ENCODE measurements around the gene RPL41.

DNA sequence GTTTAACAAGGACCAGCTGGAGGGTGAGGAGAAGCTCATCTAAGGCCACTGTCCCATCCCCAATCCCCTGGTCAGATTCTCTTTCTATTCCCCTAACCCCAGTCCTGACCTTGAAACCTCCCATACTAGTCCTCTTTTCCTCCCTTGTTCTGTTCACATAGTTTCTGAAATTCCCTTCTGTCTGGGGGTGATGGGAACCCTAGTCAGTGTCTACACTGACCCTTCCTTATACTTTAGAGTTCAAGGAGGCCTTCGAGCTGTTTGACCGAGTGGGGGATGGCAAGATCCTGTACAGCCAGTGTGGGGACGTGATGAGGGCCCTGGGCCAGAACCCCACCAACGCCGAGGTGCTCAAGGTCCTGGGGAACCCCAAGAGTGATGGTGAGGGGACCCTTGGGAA is 38.4 kb downstream of the RPL41 start:
- no peak for TF ChIP-seq POLR2A (IDR thresholded peaks at IDR 0.05)
- TF ChIP-seq, protein P1, sequence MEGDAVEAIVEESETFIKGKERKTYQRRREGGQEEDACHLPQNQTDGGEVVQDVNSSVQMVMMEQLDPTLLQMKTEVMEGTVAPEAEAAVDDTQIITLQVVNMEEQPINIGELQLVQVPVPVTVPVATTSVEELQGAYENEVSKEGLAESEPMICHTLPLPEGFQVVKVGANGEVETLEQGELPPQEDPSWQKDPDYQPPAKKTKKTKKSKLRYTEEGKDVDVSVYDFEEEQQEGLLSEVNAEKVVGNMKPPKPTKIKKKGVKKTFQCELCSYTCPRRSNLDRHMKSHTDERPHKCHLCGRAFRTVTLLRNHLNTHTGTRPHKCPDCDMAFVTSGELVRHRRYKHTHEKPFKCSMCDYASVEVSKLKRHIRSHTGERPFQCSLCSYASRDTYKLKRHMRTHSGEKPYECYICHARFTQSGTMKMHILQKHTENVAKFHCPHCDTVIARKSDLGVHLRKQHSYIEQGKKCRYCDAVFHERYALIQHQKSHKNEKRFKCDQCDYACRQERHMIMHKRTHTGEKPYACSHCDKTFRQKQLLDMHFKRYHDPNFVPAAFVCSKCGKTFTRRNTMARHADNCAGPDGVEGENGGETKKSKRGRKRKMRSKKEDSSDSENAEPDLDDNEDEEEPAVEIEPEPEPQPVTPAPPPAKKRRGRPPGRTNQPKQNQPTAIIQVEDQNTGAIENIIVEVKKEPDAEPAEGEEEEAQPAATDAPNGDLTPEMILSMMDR (IDR thresholded peaks at IDR 0.05), result no peak

Data from esophagus squamous epithelium (tissue), 4 donors.